Osteocyte (in vitro differentiated cells): ENCODE measurements around the gene ADCY3. TPM values are rescaled to one million over a fixed set of nuclear protein-coding genes. Genes with fewer than 3 reads are reported as not detected.

Source experiments
- DNase-seq: peaks from one replicate; pipeline ENCODE4 v3.0.0; 2021; ENCODE audit warnings: mixed read lengths; ENCODE audit not compliant: unreplicated experiment; ENCODE audit errors: extremely low spot score
- H3K27ac Mint-ChIP-seq: one replicate; pipeline ENCODE4 v1.8.0; 2021; ENCODE audit warnings: mild to moderate bottlenecking, mixed read lengths; ENCODE audit not compliant: unreplicated experiment
- H3K27me3 Mint-ChIP-seq: one replicate; pipeline ENCODE4 v1.8.0; 2021; ENCODE audit warnings: mixed read lengths; ENCODE audit not compliant: unreplicated experiment
- H3K36me3 Mint-ChIP-seq: one replicate; pipeline ENCODE4 v1.8.0; 2021; ENCODE audit warnings: mixed read lengths; ENCODE audit not compliant: unreplicated experiment
- H3K4me1 Mint-ChIP-seq: one replicate; pipeline ENCODE4 v1.8.0; 2021; ENCODE audit warnings: mixed read lengths; ENCODE audit not compliant: unreplicated experiment
- H3K4me3 Mint-ChIP-seq: one replicate; pipeline ENCODE4 v1.8.0; 2021; ENCODE audit warnings: mild to moderate bottlenecking, moderate library complexity, mixed read lengths; ENCODE audit not compliant: unreplicated experiment
- H3K9me3 Mint-ChIP-seq: one replicate; pipeline ENCODE4 v1.8.0; 2021; ENCODE audit warnings: mixed read lengths; ENCODE audit not compliant: unreplicated experiment
- total RNA-seq: library from RNA; stranded (reverse); gene quantifications from 2 replicates; pipeline ENCODE4 v1.2.1, GENCODE V29; 2021
- TF ChIP-seq, protein P1 (sequence below): fragments of 200-600 bp; sonication (generic); IDR thresholded peaks from 2 replicates; pipeline ENCODE4 v1.5.0; 2021; ENCODE audit warnings: antibody characterized with exemption, mild to moderate bottlenecking, moderate library complexity

The ADCY3 gene
- total RNA-seq, 1 donor from 2014 or later = 99.9 TPM

- DNase-seq = no peak
- peak overlapping the region; percentile 84 for H3K27ac Mint-ChIP-seq
Observed at GRCh38 chr2:24919506-24920097, 435 bp downstream of the ADCY3 start.

GRCh38 chr2:24919037-24919505, 966 bp downstream of the ADCY3 start:
- no peak for DNase-seq
- Mint-ChIP-seq H3K4me1 (peaks cover 49% of the 10 kb centered on the region), H3K27me3 (no peaks in the 10 kb centered on the region), H3K9me3 (no peaks in the 10 kb centered on the region), H3K27ac (peak overlapping the region; percentile 84), H3K4me3 (peak overlapping the region; percentile 88), H3K36me3 (peaks cover 7% of the 10 kb centered on the region)
- TF ChIP-seq, protein P1, sequence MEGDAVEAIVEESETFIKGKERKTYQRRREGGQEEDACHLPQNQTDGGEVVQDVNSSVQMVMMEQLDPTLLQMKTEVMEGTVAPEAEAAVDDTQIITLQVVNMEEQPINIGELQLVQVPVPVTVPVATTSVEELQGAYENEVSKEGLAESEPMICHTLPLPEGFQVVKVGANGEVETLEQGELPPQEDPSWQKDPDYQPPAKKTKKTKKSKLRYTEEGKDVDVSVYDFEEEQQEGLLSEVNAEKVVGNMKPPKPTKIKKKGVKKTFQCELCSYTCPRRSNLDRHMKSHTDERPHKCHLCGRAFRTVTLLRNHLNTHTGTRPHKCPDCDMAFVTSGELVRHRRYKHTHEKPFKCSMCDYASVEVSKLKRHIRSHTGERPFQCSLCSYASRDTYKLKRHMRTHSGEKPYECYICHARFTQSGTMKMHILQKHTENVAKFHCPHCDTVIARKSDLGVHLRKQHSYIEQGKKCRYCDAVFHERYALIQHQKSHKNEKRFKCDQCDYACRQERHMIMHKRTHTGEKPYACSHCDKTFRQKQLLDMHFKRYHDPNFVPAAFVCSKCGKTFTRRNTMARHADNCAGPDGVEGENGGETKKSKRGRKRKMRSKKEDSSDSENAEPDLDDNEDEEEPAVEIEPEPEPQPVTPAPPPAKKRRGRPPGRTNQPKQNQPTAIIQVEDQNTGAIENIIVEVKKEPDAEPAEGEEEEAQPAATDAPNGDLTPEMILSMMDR = no peak

More at GRCh38 chr2:24919506-24920097, 435 bp downstream of the ADCY3 start:
- TF ChIP-seq, protein P1 = no peak
- Mint-ChIP-seq H3K36me3 (peaks cover 4% of the 10 kb centered on the region), H3K4me3 (peak overlapping the region; percentile 88), H3K27me3 (no peaks in the 10 kb centered on the region), H3K9me3 (no peaks in the 10 kb centered on the region), H3K4me1 (peaks cover 47% of the 10 kb centered on the region)

- DNase-seq = no peak
- H3K27ac Mint-ChIP-seq = peak overlapping the region; percentile 84
Observed at GRCh38 chr2:24918326-24919036, 1.6 kb downstream of the ADCY3 start.

DNA sequence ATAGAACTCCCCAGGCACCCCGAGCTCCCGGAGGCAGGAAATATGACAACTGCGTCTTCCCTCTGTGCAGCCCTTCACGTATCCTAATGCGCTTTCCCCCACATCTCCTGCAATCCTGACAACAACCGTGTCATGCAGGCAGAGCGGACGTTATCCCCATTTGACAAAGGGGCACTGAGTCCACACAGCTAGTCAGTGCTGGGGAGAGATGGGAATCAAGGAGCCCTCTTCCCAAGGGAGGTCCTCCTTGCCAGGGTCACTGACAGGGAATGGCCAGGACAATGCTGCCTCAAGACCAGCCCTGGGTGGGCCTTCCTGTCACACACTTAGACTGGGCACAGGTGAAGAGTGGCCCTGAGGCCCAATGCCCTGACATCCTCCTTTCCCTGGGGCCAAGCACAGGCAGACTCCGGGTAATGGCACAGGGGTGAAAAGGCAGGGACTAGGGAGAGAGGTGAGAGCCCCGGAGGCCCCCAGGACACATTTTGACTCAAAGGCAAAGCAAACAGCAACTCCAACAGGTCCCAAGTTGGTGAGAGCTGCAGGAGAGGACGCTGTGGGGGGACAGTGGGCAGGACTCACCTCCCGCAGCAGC, 2.2 kb downstream of the ADCY3 start:
- H3K27ac Mint-ChIP-seq = peak overlapping the region; percentile 40
- H3K36me3 Mint-ChIP-seq = peaks cover 11% of the 10 kb centered on the region
- DNase-seq = no peak
- peak overlapping the region; percentile 88 for H3K4me3 Mint-ChIP-seq
- no peaks in the 10 kb centered on the region for H3K9me3 Mint-ChIP-seq
- no peaks in the 10 kb centered on the region for H3K27me3 Mint-ChIP-seq
- H3K4me1 Mint-ChIP-seq = peaks cover 60% of the 10 kb centered on the region
- TF ChIP-seq, protein P1 = no peak

More at GRCh38 chr2:24918326-24919036, 1.6 kb downstream of the ADCY3 start:
- peak overlapping the region; percentile 88 for H3K4me3 Mint-ChIP-seq
- H3K27me3 Mint-ChIP-seq = no peaks in the 10 kb centered on the region
- peaks cover 7% of the 10 kb centered on the region for H3K36me3 Mint-ChIP-seq
- H3K4me1 Mint-ChIP-seq = peaks cover 54% of the 10 kb centered on the region
- TF ChIP-seq, protein P1 = no peak
- no peaks in the 10 kb centered on the region for H3K9me3 Mint-ChIP-seq

GRCh38 chr2:24917086-24917485, 3.0 kb downstream of the ADCY3 start:
- Mint-ChIP-seq H3K27me3 (no peaks in the 10 kb centered on the region), H3K4me1 (peaks cover 64% of the 10 kb centered on the region), H3K36me3 (peaks cover 12% of the 10 kb centered on the region), H3K4me3 (no peak overlapping the region), H3K9me3 (no peaks in the 10 kb centered on the region), H3K27ac (no peak overlapping the region)
- TF ChIP-seq, protein P1 = no peak
- DNase-seq = no peak
